Suppressor macrophage treated with lipopolysaccharide for 4 hours (primary cell): ENCODE results near the gene C15orf39.
"Not testable (repeated sequence)": the region's sequence is repeated elsewhere in the genome, so short reads cannot be mapped to it uniquely, and the experiment has no call there.

Experiments
- DNase-seq: peaks from one replicate; pipeline ENCODE4 v3.0.0-alpha.2; 2020

The C15orf39 gene

GRCh38 chr15:75213212-75213767 is 11.6 kb downstream of the C15orf39 start:
- no peak for DNase-seq

- no peak for DNase-seq
Observed at GRCh38 chr15:75213768-75214221, 12.1 kb downstream of the C15orf39 start.

GRCh38 chr15:75214293-75215096 is 12.8 kb downstream of the C15orf39 start:
- no peak for DNase-seq

- DNase-seq = no peak
Observed at GRCh38 chr15:75215107-75216004, 13.7 kb downstream of the C15orf39 start.

GRCh38 chr15:75217012-75217411 is 15.3 kb downstream of the C15orf39 start:
- no peak for DNase-seq

GRCh38 chr15:75217574-75217973 is 15.9 kb downstream of the C15orf39 start:
- not testable (repeated sequence) for DNase-seq

- DNase-seq = not testable (repeated sequence)
Observed at GRCh38 chr15:75219507-75219929, 17.8 kb downstream of the C15orf39 start.

- DNase-seq = no peak
Observed at GRCh38 chr15:75223688-75224087, 22.0 kb downstream of the C15orf39 start.

GRCh38 chr15:75224281-75224680 is 22.6 kb downstream of the C15orf39 start:
- DNase-seq = no peak

- not testable (repeated sequence) for DNase-seq
Observed at GRCh38 chr15:75225102-75225836, 23.6 kb downstream of the C15orf39 start.

- no peak for DNase-seq
Observed at GRCh38 chr15:75225951-75226732, 24.5 kb downstream of the C15orf39 start.

- not testable (repeated sequence) for DNase-seq
Observed at GRCh38 chr15:75227112-75227511, 25.4 kb downstream of the C15orf39 start.

GRCh38 chr15:75227663-75228280 is 26.1 kb downstream of the C15orf39 start:
- DNase-seq = no peak

GRCh38 chr15:75228787-75229186 is 27.1 kb downstream of the C15orf39 start:
- DNase-seq = no peak

GRCh38 chr15:75229191-75230015 is 27.7 kb downstream of the C15orf39 start:
- DNase-seq = no peak

GRCh38 chr15:75230016-75230343 is 28.3 kb downstream of the C15orf39 start:
- no peak for DNase-seq

- DNase-seq = no peak
Observed at GRCh38 chr15:75230551-75231371, 29.1 kb downstream of the C15orf39 start.

GRCh38 chr15:75231836-75232235 is 30.2 kb downstream of the C15orf39 start:
- DNase-seq = no peak

GRCh38 chr15:75232252-75232813 is 30.7 kb downstream of the C15orf39 start:
- DNase-seq = no peak
